NOMO-1 treated with DMSO at 0.1 percent for 48 hours (cell line): ENCODE measurements around the gene COQ4.
"Not testable (repeated sequence)": the region's sequence is repeated elsewhere in the genome, so short reads cannot be mapped to it uniquely, and the experiment has no call there.

ENCODE experiments used
- DNase-seq: peaks from one replicate; lab custom pipeline; 2025; ENCODE audit not compliant: unreplicated experiment; lab: John Stamatoyannopoulos, UW

COQ4 gene

GRCh38 chr9:128298535-128299482, 23.8 kb upstream of the COQ4 start:
- DNase-seq, result no peak

GRCh38 chr9:128304136-128304970, 18.3 kb upstream of the COQ4 start:
- no peak for DNase-seq

GRCh38 chr9:128304971-128305288, 17.7 kb upstream of the COQ4 start:
- DNase-seq, result no peak

- no peak for DNase-seq
These were observed 13.1 kb upstream of the COQ4 start for GRCh38 chr9:128309551-128309950.

- DNase-seq, result no peak
These were observed 12.2 kb upstream of the COQ4 start for GRCh38 chr9:128310461-128310860.

GRCh38 chr9:128314697-128315096, 7.9 kb upstream of the COQ4 start:
- no peak for DNase-seq

- DNase-seq, result no peak
These were observed 6.2 kb upstream of the COQ4 start for GRCh38 chr9:128316421-128316820.

GRCh38 chr9:128317629-128318028, 5.0 kb upstream of the COQ4 start:
- no peak for DNase-seq

GRCh38 chr9:128321343-128321742, 1.3 kb upstream of the COQ4 start:
- DNase-seq, result no peak

GRCh38 chr9:128321879-128322403, 698 bp upstream of the COQ4 start:
- DNase-seq, result no peak

GRCh38 chr9:128323212-128323730, 632 bp downstream of the COQ4 start:
- peak; percentile 17 for DNase-seq

- DNase-seq, result no peak
These were observed 1.2 kb downstream of the COQ4 start for GRCh38 chr9:128323791-128324190.

- no peak for DNase-seq
These were observed 1.8 kb downstream of the COQ4 start for GRCh38 chr9:128324401-128324800.

- no peak for DNase-seq
These were observed 3.0 kb downstream of the COQ4 start for GRCh38 chr9:128325629-128326028.

GRCh38 chr9:128333451-128333869, 10.8 kb downstream of the COQ4 start:
- no peak for DNase-seq

GRCh38 chr9:128335161-128335560, 12.5 kb downstream of the COQ4 start:
- no peak for DNase-seq

- DNase-seq, result no peak
These were observed 13.3 kb downstream of the COQ4 start for GRCh38 chr9:128335914-128336313.

- DNase-seq, result no peak
These were observed 15.3 kb downstream of the COQ4 start for GRCh38 chr9:128337936-128338335.

- not testable (repeated sequence) for DNase-seq
These were observed 16.4 kb downstream of the COQ4 start for GRCh38 chr9:128338852-128339614.

- peak; percentile 60 for DNase-seq
These were observed 17.4 kb downstream of the COQ4 start, which contains the start of gene SLC27A4 for GRCh38 chr9:128339761-128340690. Gene SLC27A4, plus strand, starts transcription at chr9:128340527. Its CDS starts 2,606 bp downstream, at chr9:128343133.
